CD14-positive monocyte (primary cell): Measurements from ENCODE around the gene KIRREL3. TPM values are rescaled to one million over a fixed set of nuclear protein-coding genes. Genes with fewer than 3 reads are reported as not detected.
A peak's percentile ranks its signal among the peaks of the same experiment; 100 is the strongest.

Experiments
- DNase-seq, 3 donors: peaks; one replicate each; pipeline ENCODE4 v3.0.0-alpha.2; 2011 to 2022
- H2AFZ ChIP-seq: 2 replicates; pipeline ENCODE4 v1.6.0; 2012; ENCODE audit warnings: mild to moderate bottlenecking, low read depth, low read length, inconsistent platforms; ENCODE audit not compliant: insufficient read depth, poor library complexity, severe bottlenecking
- H3K27ac ChIP-seq, 2 donors: 1 replicate in 1 of 2; 2 replicates in 1 of 2; pipeline ENCODE4 v1.5.1; 2012 to 2013; ENCODE audit warnings: low read length in 2 of 2, control low read depth in 1 of 2, inconsistent platforms in 1 of 2, low read depth in 1 of 2, mild to moderate bottlenecking in 1 of 2
- H3K27me3 ChIP-seq, 2 donors: one replicate each; pipeline versions ENCODE4 v1.6.0 to v1.6.1; 2011 to 2013; ENCODE audit warnings: low read length in 2 of 2; ENCODE audit not compliant: control insufficient read depth in 2 of 2, insufficient read depth in 2 of 2
- H3K36me3 ChIP-seq, 2 donors: replicated peaks in 1 of 2; 1 replicate in 1 of 2; 2 replicates in 1 of 2; pipeline versions ENCODE4 v1.5.1 to v1.6.1; 2012 to 2013; ENCODE audit warnings: low read length in 2 of 2, control low read depth in 1 of 2, inconsistent platforms in 1 of 2, mild to moderate bottlenecking in 1 of 2; ENCODE audit not compliant: insufficient read depth in 2 of 2, control insufficient read depth in 1 of 2
- H3K4me1 ChIP-seq, 2 donors: 1 replicate in 1 of 2; 2 replicates in 1 of 2; pipeline versions ENCODE4 v1.5.1 to v1.6.1; 2012 to 2013; ENCODE audit warnings: low read length in 2 of 2, control low read depth in 1 of 2, inconsistent platforms in 1 of 2, mild to moderate bottlenecking in 1 of 2, moderate library complexity in 1 of 2; ENCODE audit not compliant: insufficient read depth in 2 of 2, control insufficient read depth in 1 of 2
- H3K4me2 ChIP-seq: replicated peaks from 2 replicates; pipeline ENCODE3; 2012; ENCODE audit warnings: low read length, moderate library complexity, mild to moderate bottlenecking; ENCODE audit not compliant: poor library complexity, severe bottlenecking; ENCODE audit errors: extremely low read depth
- H3K4me3 ChIP-seq, 3 experiments: fragments of 200-600 bp in 1 of 3; sonication (generic) in 1 of 3; replicated peaks in 1 of 3; 1 replicate in 2 of 3; 2 replicates in 1 of 3; pipeline ENCODE4 v1.5.1; 2011 to 2013; ENCODE audit warnings: low read length in 3 of 3, mild to moderate bottlenecking in 3 of 3, control low read depth in 2 of 3, low read depth in 2 of 3, inconsistent platforms in 1 of 3, moderate library complexity in 1 of 3
- H3K79me2 ChIP-seq: 2 replicates; pipeline ENCODE4 v1.6.0; 2012; ENCODE audit warnings: mild to moderate bottlenecking, control low read depth, inconsistent platforms, low read length, moderate library complexity; ENCODE audit not compliant: insufficient read depth
- H3K9ac ChIP-seq: 2 replicates; pipeline ENCODE4 v1.6.0; 2017; ENCODE audit warnings: low read length, mild to moderate bottlenecking; ENCODE audit not compliant: insufficient read depth, poor library complexity, severe bottlenecking
- H3K9me3 ChIP-seq, 2 donors: replicated peaks in 1 of 2; 1 replicate in 1 of 2; 2 replicates in 1 of 2; pipeline versions ENCODE4 v1.5.1 to v1.6.1; 2012 to 2013; ENCODE audit warnings: low read length in 2 of 2, control low read depth in 1 of 2; ENCODE audit not compliant: control insufficient read depth in 1 of 2, insufficient read depth in 1 of 2
- H4K20me1 ChIP-seq: 2 replicates; pipeline ENCODE4 v1.6.0; 2012; ENCODE audit warnings: mild to moderate bottlenecking, low read length, control low read depth, moderate library complexity; ENCODE audit not compliant: insufficient read depth
- H3K27ac Mint-ChIP-seq, 7 donors: one replicate each; pipeline ENCODE4 v1.8.0; 2020; ENCODE audit warnings: mild to moderate bottlenecking in 7 of 7, mixed read lengths in 7 of 7, moderate library complexity in 6 of 7, inconsistent platforms in 2 of 7
- H3K27me3 Mint-ChIP-seq, 3 donors: one replicate each; pipeline ENCODE4 v1.8.0; 2021 to 2022; ENCODE audit warnings: low read depth in 3 of 3, mild to moderate bottlenecking in 3 of 3, mixed read lengths in 3 of 3, moderate library complexity in 3 of 3, inconsistent platforms in 1 of 3
- H3K36me3 Mint-ChIP-seq, 2 donors: one replicate each; pipeline ENCODE4 v1.8.0; 2020; ENCODE audit warnings: mixed read lengths in 2 of 2, inconsistent platforms in 1 of 2, mild to moderate bottlenecking in 1 of 2
- H3K4me1 Mint-ChIP-seq: one replicate; pipeline ENCODE4 v1.8.0; 2020; ENCODE audit warnings: mild to moderate bottlenecking, mixed read lengths
- H3K4me3 Mint-ChIP-seq, 2 donors: one replicate each; pipeline ENCODE4 v1.8.0; 2020; ENCODE audit warnings: mild to moderate bottlenecking in 2 of 2, mixed read lengths in 2 of 2, moderate library complexity in 1 of 2
- H3K9me3 Mint-ChIP-seq, 7 donors: one replicate each; pipeline ENCODE4 v1.8.0; 2020 to 2022; ENCODE audit warnings: mixed read lengths in 7 of 7, mild to moderate bottlenecking in 6 of 7, moderate library complexity in 6 of 7, inconsistent platforms in 2 of 7
- CTCF ChIP-seq: fragments of 200-600 bp; IDR thresholded peaks from one replicate; pipeline ENCODE4 v1.8.0; 2022; ENCODE audit warnings: antibody characterized with exemption, mild to moderate bottlenecking
- WGBS: methylation state at CpG from one replicate; pipeline ENCODE4 v1.1.5; 2013; ENCODE audit warnings: missing lambda C conversion rate; ENCODE audit not compliant: insufficient coverage; 5-methylcytosine and 5-hydroxymethylcytosine counted together
- intact Hi-C, 2 donors: fragments of 100-400 bp; cut with micrococcal nuclease; formaldehyde crosslinking; loops; one replicate each; pipeline versions ENCODE4 v1.15.0 to v1.15.1; 2023
- polyA plus RNA-seq, 3 donors: library from polyadenylated mRNA; depleted of rRNA in 1 of 3; unstranded in 2 of 3; stranded (reverse) in 1 of 3; fragments of 300-500 nt in 2 of 3; fragments of >200 nt in 1 of 3; fragmentation: Illumina TruSeq in 2 of 3; gene quantifications; 1 replicate in 2 of 3; 2 replicates in 1 of 3; pipeline ENCODE4 v1.2.3, GENCODE V29; 2012 to 2021

KIRREL3 gene
- polyA plus RNA-seq, 3 donors, result not detected

- peaks cover 0 to 2% (median 0%) of the 10 kb centered on the region in 3 donors for H3K27me3 Mint-ChIP-seq
- intact Hi-C loops, result no loop called here
Observed at GRCh38 chr11:126808296-126808695, 192.3 kb downstream of the KIRREL3 start.

GRCh38 chr11:126805870-126806269 is 194.7 kb downstream of the KIRREL3 start:
- H3K79me2 ChIP-seq, result no peaks in the 10 kb centered on the region
- H3K27me3 ChIP-seq, result no peaks in the 10 kb centered on the region
- Mint-ChIP-seq H3K36me3 (no peaks in the 10 kb centered on the region), H3K4me3 (peak overlapping the region in 1 of 2 donors; percentile 22), H3K27me3 (peaks cover 0 to 2% (median under 1%) of the 10 kb centered on the region in 3 donors), H3K4me1 (no peaks in the 10 kb centered on the region), H3K27ac (no peak overlapping the region), H3K9me3 (peaks cover 0 to 3% (median 0%) of the 10 kb centered on the region in 7 donors)
- no peak overlapping the region for H3K4me2 ChIP-seq
- intact Hi-C loops, result no loop called here
- H2AFZ ChIP-seq, result no peak overlapping the region
- DNase-seq, result no peak
- H3K4me1 ChIP-seq, result no peaks in the 10 kb centered on the region
- no peaks in the 10 kb centered on the region for H3K36me3 ChIP-seq
- no peaks in the 10 kb centered on the region for H4K20me1 ChIP-seq
- 93% methylated on average over 3 of the region's 3 CpGs for WGBS
- H3K9ac ChIP-seq, result no peak overlapping the region
- TF ChIP-seq CTCF, result no peak
- H3K27ac ChIP-seq, result no peak overlapping the region
- H3K4me3 ChIP-seq, result no peak overlapping the region
- no peaks in the 10 kb centered on the region for H3K9me3 ChIP-seq

More at GRCh38 chr11:126808296-126808695, 192.3 kb downstream of the KIRREL3 start:
- Mint-ChIP-seq H3K9me3 (peaks cover 0 to 3% (median 0%) of the 10 kb centered on the region in 7 donors), H3K27ac (no peak overlapping the region), H3K4me3 (no peak overlapping the region), H3K4me1 (no peaks in the 10 kb centered on the region), H3K36me3 (no peaks in the 10 kb centered on the region)
- H3K4me2 ChIP-seq, result no peak overlapping the region
- no peaks in the 10 kb centered on the region for H3K9me3 ChIP-seq
- no peaks in the 10 kb centered on the region for H3K4me1 ChIP-seq
- WGBS, result no CpG with 5 or more reads among the region's 2 CpGs
- H3K9ac ChIP-seq, result no peak overlapping the region
- no peaks in the 10 kb centered on the region for H3K79me2 ChIP-seq
- H2AFZ ChIP-seq, result no peak overlapping the region
- no peak overlapping the region for H3K27ac ChIP-seq
- no peaks in the 10 kb centered on the region for H3K27me3 ChIP-seq
- no peak overlapping the region for H3K4me3 ChIP-seq
- no peak for DNase-seq
- no peaks in the 10 kb centered on the region for H4K20me1 ChIP-seq
- H3K36me3 ChIP-seq, result no peaks in the 10 kb centered on the region
- no peak for TF ChIP-seq CTCF
